ENCODE results near the gene HBQ1.
"Not testable (repeated sequence)": the region's sequence is repeated elsewhere in the genome, so short reads cannot be mapped to it uniquely, and the experiment has no call there.

The HBQ1 gene

GRCh38 chr16:160242-160641, 20.0 kb upstream of the HBQ1 start:
- not testable (repeated sequence) for DNase-seq (ENCODE audit: low read depth in 1 of 2, low spot score in 1 of 2)

- no peak for DNase-seq (ENCODE audit: low read depth in 1 of 2, low spot score in 1 of 2)
These were observed 19.5 kb upstream of the HBQ1 start for GRCh38 chr16:160691-161190.

GRCh38 chr16:162271-162991, 17.8 kb upstream of the HBQ1 start:
- no peak for DNase-seq (ENCODE audit: low read depth in 1 of 2, low spot score in 1 of 2)

- not testable (repeated sequence) for DNase-seq (ENCODE audit: low read depth in 1 of 2, low spot score in 1 of 2)
These were observed 17.1 kb upstream of the HBQ1 start for GRCh38 chr16:163139-163538.

GRCh38 chr16:163696-164095, 16.6 kb upstream of the HBQ1 start:
- DNase-seq (ENCODE audit: low read depth in 1 of 2, low spot score in 1 of 2) = not testable (repeated sequence)

GRCh38 chr16:164134-164823, 16.0 kb upstream of the HBQ1 start:
- not testable (repeated sequence) for DNase-seq (ENCODE audit: low read depth in 1 of 2, low spot score in 1 of 2)

- DNase-seq (ENCODE audit: low read depth in 1 of 2, low spot score in 1 of 2) = no peak
These were observed 15.3 kb upstream of the HBQ1 start for GRCh38 chr16:164827-165538.

- DNase-seq (ENCODE audit: low read depth in 1 of 2, low spot score in 1 of 2) = no peak
These were observed 14.5 kb upstream of the HBQ1 start, which contains the start of gene HBM for GRCh38 chr16:165539-166374. TSS of gene HBM (plus strand) at chr16:165978. CDS start at chr16:165998, 20 bp downstream.

GRCh38 chr16:166375-167121, 13.7 kb upstream of the HBQ1 start:
- no peak for DNase-seq (ENCODE audit: low read depth in 1 of 2, low spot score in 1 of 2)

GRCh38 chr16:167122-167690, 13.1 kb upstream of the HBQ1 start:
- no peak for DNase-seq (ENCODE audit: low read depth in 1 of 2, low spot score in 1 of 2)

GRCh38 chr16:168424-168823, 11.8 kb upstream of the HBQ1 start:
- DNase-seq (ENCODE audit: low read depth in 1 of 2, low spot score in 1 of 2) = no peak

- DNase-seq (ENCODE audit: low read depth in 1 of 2, low spot score in 1 of 2) = no peak
These were observed 11.2 kb upstream of the HBQ1 start for GRCh38 chr16:169014-169413.

- not testable (repeated sequence) for DNase-seq (ENCODE audit: low read depth in 1 of 2, low spot score in 1 of 2)
These were observed 10.2 kb upstream of the HBQ1 start for GRCh38 chr16:170088-170507.

- DNase-seq (ENCODE audit: low read depth in 1 of 2, low spot score in 1 of 2) = no peak
These were observed 9.5 kb upstream of the HBQ1 start for GRCh38 chr16:170788-171187.

GRCh38 chr16:172374-172941, 7.8 kb upstream of the HBQ1 start, which contains the start of gene HBA2:
TSS of gene HBA2 (plus strand) at chr16:172876. CDS start at chr16:172913, 37 bp downstream.
- not testable (repeated sequence) for DNase-seq (ENCODE audit: low read depth in 1 of 2, low spot score in 1 of 2)

- DNase-seq (ENCODE audit: low read depth in 1 of 2, low spot score in 1 of 2) = not testable (repeated sequence)
These were observed 6.9 kb upstream of the HBQ1 start for GRCh38 chr16:173211-173854.

GRCh38 chr16:173928-174769, 6.1 kb upstream of the HBQ1 start:
- DNase-seq (ENCODE audit: low read depth in 1 of 2, low spot score in 1 of 2) = not testable (repeated sequence)

All from activated T-helper 1 cell treated with anti-CD3 and anti-CD28 coated beads, Interleukin-2, amount 50 U/mL, for 16 hours (primary cell).